ENCODE measurements around the gene FBXO24.
A peak's percentile ranks its signal among the peaks of the same experiment; 100 is the strongest.

The FBXO24 gene

DNA sequence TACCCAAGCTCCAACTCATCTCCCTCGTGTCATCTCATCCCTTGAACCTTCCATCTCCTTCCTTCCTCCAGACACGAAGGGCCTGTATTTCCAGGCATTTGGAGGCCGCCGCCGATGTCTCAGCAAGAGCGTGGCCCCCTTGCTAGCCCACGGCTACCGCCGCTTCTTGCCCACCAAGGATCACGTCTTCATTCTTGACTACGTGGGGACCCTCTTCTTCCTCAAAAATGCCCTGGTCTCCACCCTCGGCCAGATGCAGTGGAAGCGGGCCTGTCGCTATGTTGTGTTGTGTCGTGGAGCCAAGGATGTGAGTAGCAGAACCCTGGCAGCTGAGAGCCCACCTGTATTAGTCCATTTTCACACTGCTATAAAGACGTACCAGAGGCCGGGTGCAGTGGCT, 5.5 kb downstream of the FBXO24 start:
- DNase-seq (ENCODE audit: low read depth) = no peak

DNA sequence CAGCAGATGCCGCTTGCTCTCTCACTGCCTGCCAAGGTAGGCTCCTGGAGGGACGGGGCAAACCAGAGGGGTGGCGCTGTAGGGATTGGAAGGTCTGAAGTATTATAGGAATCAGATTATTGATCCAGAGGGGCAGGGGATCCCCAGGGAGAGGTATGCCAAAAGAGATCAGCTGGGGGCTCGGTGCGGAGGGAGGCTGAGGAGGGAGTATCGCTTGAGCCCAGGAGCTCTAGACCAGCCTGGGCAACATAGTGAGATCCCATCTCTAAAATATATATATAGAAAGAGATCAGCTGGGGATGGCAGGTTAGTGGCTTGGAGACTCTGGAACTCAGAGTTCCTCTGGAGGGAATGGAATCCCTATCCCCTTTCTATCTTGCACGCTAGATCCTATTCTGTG, 9.1 kb downstream of the FBXO24 start:
- DNase-seq (ENCODE audit: low read depth) = no peak

DNA sequence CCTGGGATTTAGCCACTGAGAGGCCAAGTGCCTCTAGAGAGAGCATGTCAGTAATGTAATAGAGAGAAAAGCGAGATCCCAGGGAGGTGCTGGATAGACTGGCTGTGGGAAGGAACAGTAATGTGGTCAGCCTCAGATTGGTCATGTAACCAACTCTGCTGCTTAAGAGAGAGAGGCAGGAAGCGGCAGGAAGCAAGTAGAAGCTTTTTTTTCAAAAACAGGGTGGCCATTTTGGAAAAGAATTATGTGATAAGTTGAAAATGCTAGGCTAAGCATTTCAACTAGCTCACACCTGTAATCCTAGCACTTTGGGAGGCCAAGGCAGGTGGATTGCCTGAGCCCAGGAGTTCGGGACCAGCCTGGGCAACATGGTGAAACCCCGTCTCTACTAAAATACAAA, 12.3 kb downstream of the FBXO24 start:
- no peak for DNase-seq (ENCODE audit: low read depth)

DNA sequence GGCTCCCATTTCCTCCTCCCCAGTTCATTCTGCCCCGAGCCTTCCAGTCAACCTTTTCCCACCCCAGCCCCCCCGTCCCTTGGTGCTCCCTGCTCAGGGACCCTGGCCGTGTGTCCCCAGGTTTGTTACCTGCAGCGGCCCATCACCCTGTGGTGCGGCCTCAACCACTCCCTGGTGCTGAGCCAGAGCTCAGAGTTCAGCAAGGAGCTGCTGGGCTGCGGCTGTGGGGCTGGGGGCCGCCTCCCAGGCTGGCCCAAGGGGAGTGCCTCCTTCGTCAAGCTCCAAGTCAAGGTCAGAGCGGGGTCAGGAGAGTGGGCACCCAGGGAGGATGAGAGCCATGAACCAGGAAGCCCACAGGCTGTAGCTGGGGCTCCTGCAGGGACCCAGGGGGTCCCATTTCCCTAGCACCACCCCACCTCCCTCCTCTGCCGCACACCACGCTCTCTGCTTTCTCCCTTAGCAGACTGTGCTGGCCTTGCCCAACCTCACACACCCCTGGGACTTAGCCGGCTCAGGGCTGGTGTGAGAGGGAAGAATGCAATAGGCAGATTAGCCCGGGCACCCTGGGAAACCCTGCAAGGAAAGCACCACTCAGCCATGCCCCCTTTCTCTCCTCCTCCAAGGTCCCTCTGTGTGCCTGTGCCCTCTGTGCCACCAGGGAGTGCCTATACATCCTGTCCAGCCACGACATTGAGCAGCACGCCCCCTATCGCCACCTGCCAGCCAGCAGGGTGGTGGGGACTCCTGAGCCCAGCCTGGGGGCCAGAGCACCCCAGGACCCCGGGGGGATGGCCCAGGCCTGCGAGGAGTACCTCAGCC, 14.0 kb downstream of the FBXO24 start:
- DNase-seq (ENCODE audit: low read depth) = no peak

DNA sequence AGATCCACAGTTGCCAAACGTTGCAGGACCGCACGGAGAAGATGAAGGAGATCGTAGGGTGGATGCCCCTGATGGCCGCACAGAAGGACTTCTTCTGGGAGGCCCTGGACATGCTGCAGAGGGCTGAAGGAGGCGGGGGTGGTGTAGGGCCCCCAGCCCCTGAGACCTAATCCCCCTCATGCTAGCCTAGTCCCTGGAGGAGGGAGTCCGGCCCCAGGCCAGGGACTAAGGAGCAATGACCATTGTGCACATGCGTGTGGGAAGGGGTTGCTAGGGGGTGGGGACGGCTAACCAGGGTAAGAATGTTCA, 14.6 kb downstream of the FBXO24 start:
- no peak for DNase-seq (ENCODE audit: low read depth)

DNA sequence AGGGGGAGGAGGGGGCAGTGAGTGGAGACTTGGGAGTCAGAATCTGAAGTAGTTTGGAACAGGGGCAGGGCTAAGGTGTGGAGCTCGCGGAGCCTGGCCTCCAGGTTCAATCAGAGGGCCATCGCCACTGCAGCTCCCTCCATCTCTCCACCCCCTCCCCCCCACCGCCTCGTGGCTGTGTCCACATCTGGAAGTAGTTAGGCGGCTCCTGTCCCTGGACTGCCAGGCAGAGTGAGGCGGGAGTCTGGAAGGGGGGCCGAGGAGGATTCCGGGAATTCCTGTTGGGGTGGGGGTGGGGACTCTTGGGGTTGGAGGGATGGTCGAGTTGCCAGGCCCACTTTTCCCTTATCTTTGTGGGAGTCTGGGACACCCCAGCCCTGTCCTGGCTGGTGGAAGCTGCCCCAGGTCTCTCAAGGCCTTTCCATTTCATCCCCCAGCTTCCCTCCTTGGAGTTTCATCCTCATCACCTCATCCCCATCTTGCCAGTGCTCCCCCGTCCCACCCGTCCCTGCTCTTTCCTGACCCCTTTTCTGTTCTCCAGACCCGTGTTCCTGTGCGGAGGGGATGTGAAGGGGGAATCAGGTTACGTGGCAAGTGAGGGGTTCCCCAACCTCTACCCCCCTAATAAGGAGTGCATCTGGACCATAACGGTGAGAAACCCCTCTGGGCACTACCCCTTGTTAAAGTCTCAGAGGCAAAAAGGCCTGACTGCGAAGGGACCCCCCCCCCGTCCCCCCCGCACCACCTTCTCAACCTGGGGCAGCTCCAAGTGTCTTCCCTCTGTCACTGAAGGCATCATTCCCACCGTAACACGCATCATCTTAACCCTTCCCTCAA, 17.0 kb downstream of the FBXO24 start:
- peak; percentile 83 for DNase-seq (ENCODE audit: low read depth)

DNA sequence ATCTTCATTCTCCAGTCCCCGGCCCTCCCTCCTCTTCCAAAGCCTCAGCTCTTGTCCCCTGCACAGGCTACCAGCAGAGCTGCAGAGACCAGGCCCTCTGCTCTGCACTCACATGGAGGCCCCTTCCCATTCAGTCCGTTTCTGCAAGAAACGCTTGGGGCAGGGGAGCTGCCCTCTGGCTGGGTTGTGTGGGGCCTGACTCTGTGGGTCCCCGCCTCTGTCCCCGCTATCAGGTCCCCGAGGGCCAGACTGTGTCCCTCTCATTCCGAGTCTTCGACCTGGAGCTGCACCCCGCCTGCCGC, 17.5 kb downstream of the FBXO24 start:
- DNase-seq (ENCODE audit: low read depth) = no peak

DNA sequence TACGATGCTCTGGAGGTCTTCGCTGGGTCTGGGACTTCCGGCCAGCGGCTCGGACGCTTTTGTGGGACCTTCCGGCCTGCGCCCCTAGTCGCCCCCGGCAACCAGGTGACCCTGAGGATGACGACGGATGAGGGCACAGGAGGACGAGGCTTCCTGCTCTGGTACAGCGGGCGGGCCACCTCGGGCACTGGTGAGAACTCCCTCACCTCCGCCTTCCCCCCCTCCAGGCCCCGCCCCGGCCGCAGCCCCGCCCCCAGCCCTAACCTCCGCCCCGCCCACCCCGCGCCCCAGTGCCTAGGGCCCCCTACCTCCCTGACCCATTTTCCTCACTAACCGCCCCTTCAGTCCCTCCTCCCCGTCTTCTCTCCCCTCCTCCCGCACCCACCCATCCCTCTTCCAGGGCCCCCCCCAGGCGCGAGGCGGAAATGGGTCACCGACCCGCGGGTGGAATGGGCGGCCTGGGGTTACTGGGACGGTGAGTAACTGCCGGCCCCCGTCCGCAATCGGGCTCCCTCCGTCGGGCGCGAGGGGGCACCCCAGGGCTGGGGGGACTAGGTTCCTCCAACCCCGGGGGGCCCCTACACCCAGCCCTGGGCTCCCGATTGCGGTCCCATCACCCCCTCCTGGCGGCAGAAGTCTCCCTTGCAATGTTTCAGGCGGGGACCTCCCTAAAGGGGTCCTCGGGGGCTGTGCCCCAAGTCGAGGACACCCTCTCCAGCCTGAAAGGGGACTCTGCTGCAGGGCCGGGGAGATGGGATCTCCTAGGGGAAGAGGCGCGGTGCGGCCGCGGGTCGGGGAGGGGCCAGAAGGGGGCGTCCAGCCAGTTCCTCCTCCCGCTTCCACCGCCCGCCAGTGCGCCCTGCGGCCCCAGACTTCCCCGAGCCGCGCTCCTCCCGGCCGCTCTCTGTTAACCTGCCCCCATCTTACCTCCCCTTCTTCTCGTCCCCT, 18.2 kb downstream of the FBXO24 start:
- peak; percentile 61 for DNase-seq (ENCODE audit: low read depth)

DNA sequence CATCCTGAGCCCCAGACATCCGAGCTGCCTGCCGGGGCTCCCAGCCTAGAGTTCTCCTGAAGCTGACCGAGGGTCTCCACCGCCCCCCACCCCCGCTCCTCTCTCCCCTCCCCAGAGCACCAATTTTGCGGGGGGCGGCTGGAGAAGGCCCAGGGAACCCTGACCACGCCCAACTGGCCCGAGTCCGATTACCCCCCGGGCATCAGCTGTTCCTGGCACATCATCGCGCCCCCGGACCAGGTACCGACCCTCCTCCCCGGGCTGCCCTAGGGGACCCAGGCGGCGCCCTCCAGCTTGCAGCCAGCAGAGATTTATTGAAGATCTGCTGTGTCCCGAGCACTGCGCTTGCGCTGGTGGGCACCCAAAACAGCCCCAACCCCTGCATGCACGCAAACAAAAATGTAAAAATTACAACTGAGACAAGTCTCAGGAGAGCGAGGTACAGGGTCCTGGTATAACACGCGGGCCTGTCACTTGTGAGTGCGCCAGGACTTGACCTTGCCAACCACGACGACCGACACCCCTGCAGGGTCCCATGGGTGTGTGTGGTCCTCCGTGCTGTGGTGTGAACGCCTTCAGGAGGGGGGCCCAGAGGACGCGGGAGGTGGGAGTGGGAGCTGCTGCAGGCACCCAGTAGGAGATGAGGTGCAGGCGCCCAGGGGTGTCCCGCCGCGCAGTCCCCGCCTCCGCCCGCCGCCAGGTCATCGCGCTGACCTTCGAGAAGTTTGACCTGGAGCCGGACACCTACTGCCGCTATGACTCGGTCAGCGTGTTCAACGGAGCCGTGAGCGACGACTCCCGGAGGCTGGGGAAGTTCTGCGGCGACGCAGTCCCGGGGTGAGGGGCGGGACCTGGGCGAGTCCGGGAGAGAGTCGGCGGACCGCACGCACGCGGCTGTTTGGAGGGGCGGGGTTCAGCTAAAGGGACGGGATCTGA, 19.1 kb downstream of the FBXO24 start:
- no peak for DNase-seq (ENCODE audit: low read depth)

DNA sequence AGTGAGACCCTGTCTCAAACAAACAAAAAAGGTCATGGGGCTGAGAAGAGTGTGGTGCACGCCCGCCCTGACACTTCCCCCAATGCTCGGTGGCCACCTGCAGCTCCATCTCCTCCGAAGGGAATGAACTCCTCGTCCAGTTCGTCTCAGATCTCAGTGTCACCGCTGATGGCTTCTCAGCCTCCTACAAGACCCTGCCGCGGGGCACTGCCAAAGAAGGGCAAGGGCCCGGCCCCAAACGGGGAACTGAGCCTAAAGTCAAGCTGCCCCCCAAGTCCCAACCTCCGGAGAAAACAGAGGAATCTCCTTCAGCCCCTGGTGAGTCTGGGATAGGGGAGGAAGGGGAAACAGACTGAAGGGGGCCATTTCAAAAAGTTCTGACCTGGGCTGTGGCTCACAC, 20.2 kb downstream of the FBXO24 start:
- DNase-seq (ENCODE audit: low read depth) = no peak

DNA sequence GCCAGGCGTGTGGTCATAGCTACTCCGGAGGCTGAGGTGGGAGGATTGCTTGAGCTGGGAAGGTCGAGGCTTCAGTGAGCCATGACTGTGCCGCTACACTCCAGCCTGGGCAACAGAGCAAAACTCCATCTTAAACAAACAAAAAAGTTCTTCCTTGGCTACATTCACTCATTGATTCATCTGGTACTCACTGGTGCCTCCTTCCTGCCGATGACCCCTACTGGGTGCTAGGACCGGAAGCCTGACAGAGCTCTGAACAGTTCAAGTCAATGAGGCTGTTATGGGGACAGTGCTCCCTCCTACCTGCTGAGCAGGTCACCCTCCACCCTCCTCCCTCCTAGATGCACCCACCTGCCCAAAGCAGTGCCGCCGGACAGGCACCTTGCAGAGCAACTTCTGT, 21.0 kb downstream of the FBXO24 start:
- DNase-seq (ENCODE audit: low read depth) = no peak

DNA sequence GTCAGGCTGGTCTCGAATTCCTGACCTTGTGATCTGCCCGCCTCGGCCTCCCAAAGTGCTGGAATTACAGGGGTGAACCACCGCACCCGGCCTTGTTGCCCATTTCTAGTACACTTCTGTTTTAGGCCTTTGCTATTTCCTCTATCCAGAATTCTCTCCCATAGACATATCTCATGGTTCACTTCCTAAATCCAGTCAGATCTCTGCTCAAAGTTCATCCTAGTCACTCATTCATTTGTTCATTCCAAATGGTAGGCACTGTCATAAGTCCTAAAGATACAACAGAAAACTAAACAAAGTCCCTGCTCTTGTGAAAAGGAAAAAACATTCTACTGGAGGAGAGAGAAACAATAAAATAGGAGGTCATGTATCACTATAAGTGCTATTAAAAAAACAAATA, 23.8 kb downstream of the FBXO24 start:
- DNase-seq (ENCODE audit: low read depth) = no peak

DNA sequence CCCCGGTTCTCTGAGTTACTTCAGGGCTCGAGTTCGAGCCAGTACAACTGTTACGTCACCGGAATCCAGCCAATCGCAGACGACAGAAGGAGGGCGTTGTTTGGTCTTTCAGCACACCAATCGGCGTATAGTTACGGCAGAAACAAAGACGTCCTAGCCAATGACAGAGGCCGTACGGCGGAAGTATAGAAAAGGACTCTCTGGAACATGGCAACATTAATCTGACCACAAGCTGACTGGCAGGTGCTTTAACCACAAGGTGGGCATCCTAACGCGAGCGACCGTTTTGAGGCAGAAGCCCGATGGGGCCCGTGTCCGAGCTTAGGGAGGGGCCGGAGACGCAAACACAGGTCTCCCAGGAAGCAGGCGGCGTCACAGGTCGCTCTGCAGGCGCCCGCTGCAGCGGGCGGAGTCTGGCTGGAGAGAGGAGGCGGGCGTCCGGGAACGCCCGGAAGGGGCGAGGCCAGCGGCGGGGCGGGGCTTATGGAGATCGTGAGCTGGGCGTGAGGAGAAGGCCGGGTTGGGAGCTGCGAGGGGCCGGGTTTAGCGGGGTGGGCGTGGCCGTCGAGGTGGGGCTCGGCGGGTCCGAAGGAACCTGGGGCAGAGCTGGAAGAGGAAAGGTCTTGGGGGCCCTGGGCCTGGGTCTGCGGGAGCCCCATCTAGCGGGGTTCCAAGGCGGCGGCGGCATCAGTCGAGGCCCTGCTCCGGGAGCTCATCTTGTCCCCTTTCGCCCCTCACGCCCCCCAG, 26.0 kb downstream of the FBXO24 start, which contains the start of gene MOSPD3:
Gene MOSPD3 (plus strand): TSS at position 558 of the 747 bp plus-strand sequence. CDS start 252 bp downstream, outside the sequence.
- DNase-seq (ENCODE audit: low read depth) = peak; percentile 99

DNA sequence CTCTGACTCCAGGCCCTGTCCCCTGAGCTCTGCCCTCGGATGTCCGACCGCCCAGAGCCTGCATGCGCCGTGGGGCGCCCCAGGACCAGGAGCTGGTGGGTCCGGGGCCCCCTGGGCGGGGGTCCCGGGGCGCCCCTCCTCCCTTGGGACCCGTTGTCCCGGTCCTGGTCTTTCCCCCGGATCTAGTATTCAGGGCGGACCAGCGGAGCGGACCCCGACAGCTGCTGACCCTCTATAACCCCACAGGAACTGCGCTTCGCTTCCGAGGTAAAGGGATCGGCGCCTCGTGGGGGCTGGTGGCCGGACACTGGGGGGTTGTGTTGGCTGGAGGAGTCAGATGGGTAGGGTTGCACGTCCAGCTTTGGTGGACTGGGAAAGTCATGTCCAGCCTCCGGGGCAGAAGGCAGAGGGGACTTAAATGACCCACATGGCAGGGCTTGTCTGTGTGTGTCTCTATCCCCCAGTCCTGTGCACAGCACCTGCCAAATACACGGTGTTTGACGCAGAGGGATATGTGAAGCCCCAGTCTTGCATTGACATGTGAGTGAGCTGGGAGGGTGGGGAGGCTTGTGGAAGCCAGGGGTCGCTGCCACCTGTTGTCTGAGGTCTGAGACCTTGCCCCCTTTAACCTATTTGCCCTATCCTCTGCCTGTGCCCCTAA, 26.7 kb downstream of the FBXO24 start:
- DNase-seq (ENCODE audit: low read depth) = no peak

DNA sequence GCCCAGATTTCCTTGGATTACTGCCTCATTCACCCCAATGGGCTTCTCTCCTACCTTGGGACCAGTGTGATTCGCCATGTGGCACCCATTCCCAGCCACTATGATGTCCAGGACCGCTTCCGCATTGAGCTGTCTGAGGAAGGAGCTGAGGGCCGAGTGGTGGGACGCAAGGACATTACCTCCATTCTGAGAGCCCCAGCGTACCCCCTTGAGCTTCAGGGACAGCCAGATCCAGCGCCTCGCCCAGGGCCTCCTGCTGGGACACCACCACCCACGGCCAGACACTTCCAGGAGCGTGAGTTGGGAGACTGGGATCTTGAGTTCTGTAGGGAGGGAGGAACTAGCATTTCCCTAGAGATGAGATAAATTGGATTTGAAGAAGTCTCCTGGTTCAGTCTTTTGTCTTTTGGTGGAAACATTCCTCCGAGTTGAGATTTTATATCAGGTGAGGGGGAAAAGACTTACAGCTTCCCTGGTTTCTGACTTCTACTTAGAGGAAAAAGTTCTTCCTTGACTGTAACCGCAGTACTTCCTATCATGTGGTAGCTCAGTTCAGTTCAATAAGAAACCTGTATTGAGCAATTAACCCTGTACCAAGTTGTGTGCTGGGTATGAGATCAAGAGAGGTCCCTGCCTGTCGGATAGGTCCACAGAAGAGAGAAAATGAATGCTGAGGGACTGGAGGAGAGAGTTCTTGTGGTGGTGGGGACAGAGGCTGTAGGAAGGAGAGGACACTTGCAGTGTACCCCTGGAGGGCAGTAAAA, 27.5 kb downstream of the FBXO24 start:
- no peak for DNase-seq (ENCODE audit: low read depth)

DNA sequence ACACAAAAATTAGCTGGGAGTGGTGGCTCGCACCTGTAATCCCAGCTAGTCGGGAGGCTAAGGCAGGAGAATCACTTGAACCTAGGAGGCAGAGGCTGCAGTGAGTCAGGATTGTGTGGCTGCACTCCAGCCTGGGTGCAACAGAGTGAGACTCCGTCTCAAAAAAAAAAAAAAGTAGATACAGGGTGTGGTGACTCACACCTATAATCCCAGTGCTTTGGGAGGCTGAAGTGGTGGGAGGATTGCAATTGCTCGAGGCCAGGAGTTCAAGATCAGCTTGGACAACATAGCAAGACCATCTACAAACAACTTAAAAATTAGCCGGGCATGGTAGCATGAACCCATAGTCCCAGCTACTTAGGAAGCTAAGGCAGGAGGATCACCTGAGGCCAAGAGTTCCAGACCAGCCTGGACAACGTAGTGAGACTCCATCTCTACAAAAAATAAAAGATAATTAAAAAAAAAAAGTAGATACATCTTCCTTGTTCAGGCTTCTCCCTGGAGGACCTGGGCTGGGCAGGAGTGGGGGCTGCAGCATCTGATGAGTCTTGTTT, 28.3 kb downstream of the FBXO24 start:
- DNase-seq (ENCODE audit: low read depth) = no peak

DNA sequence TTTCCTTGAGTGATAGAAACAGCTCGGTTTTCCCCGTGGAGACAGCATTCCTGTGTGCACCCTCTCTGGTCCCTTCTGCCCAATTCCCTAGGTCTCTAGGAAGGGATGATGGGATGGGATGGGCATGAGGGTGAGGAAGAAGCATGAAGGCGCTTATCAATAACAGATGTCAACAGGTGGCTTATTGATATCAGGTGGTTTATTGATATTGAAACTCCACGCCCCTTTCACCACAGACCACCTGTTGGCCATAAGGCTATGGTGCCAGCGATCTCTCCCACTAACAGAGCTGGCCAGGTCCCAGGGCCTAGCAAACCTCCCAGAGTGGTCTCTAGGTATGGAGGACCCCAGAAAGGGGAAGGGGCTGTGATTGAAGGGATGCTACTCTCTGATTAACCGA, 34.1 kb downstream of the FBXO24 start:
- DNase-seq (ENCODE audit: low read depth) = no peak

DNA sequence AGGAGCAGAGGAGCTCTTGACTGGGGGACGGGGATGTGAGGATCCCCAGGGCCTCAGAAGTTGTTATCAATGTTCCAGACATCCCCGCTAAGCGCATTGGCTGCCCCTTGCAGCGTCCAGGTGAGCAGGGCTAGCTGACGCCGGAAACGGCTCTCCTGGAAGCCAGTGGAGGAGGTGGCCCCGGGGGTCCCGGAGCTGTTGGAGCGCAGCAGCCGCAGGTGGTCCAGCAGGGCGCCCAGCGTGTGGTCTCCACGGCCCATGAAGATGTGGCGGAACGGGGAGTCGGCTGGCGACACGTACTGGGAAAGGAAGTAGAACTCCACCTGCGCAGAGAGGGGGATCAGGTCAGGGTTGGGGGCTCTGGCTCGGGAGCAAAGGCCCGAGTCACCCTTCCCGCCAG, 34.7 kb downstream of the FBXO24 start:
- no peak for DNase-seq (ENCODE audit: low read depth)

DNA sequence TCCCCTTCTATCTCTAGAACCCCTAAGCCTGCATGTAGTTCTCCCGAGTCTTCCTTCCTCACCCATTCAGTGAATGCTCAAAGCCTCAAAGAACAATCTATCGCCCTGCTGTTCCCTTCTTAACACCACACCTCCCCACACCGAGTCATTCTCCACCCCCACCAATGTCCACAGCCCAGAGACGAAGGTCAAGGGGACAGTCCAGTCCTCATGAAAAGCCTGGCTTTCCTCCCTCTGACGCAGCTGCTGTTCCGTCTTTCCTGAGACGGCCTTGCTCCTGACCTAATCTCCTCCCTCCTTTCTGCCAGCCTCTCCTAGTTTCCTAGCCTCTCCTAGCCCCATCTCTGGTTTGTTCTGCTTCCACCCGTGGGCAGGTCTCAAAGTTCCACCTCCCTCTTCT, 35.4 kb downstream of the FBXO24 start:
- no peak for DNase-seq (ENCODE audit: low read depth)

Measured in fibroblast of the conjunctiva (primary cell).